Lung (tissue), 12 donors: ENCODE data around the gene FOXP4. TPM values are rescaled to one million over a fixed set of nuclear protein-coding genes. Genes with fewer than 3 reads are reported as not detected.

Source experiments
- ATAC-seq: fragments of 200-7000 bp; cut with Tn5 transposase; one replicate; pipeline ENCODE4 v1.9.1; 2020; ENCODE audit warnings: moderate number of reproducible peaks; ENCODE audit not compliant: insufficient read depth, low FRiP score
- DNase-seq, 3 donors: peaks; one replicate each; pipeline ENCODE4 v3.0.0-alpha.2; 2013 to 2017
- H3K27ac ChIP-seq, 2 donors: one replicate each; pipeline ENCODE4 v1.5.1; 2013; ENCODE audit warnings: mild to moderate bottlenecking in 2 of 2, moderate library complexity in 2 of 2, control low read depth in 1 of 2, inconsistent platforms in 1 of 2, low read depth in 1 of 2, low read length in 1 of 2
- H3K27me3 ChIP-seq, 3 donors: one replicate each; pipeline ENCODE4 v1.5.1; 2013; ENCODE audit warnings: low read length in 2 of 3; ENCODE audit not compliant: control insufficient read depth in 3 of 3, insufficient read depth in 3 of 3
- H3K36me3 ChIP-seq, 4 donors: one replicate each; pipeline ENCODE4 v1.5.1; 2013; ENCODE audit warnings: low read length in 4 of 4, mild to moderate bottlenecking in 1 of 4, moderate library complexity in 1 of 4; ENCODE audit not compliant: control insufficient read depth in 4 of 4, insufficient read depth in 4 of 4
- H3K4me1 ChIP-seq, 5 donors: one replicate each; pipeline ENCODE4 v1.5.1; 2013; ENCODE audit warnings: low read length in 5 of 5, mild to moderate bottlenecking in 2 of 5, moderate library complexity in 1 of 5; ENCODE audit not compliant: control insufficient read depth in 5 of 5, insufficient read depth in 5 of 5
- H3K4me3 ChIP-seq: one replicate; pipeline ENCODE4 v1.5.1; 2013; ENCODE audit warnings: mild to moderate bottlenecking, control low read depth, moderate library complexity
- H3K9ac ChIP-seq, 2 donors: one replicate each; pipeline ENCODE4 v1.5.1; 2013; ENCODE audit warnings: low read length in 2 of 2, control low read depth in 1 of 2; ENCODE audit not compliant: insufficient read depth in 1 of 2
- H3K9me3 ChIP-seq, 4 donors: one replicate each; pipeline ENCODE4 v1.5.1; 2013; ENCODE audit warnings: low read length in 3 of 4, mild to moderate bottlenecking in 1 of 4, moderate library complexity in 1 of 4; ENCODE audit not compliant: control insufficient read depth in 4 of 4, insufficient read depth in 3 of 4
- CTCF ChIP-seq: IDR thresholded peaks from 2 replicates; pipeline ENCODE4 v1.5.1; 2012; ENCODE audit warnings: mild to moderate bottlenecking; ENCODE audit errors: control extremely low read depth, extremely low read depth
- WGBS, 2 donors: extraction: QIAGEN DNeasy Blood & Tissue Kit; methylation state at CpG; one replicate each; pipeline ENCODE4 v1.1.7; 2013; 5-methylcytosine and 5-hydroxymethylcytosine counted together
- polyA plus RNA-seq, 2 donors: library from polyadenylated mRNA; stranded (reverse); fragments of 200-250 nt; gene quantifications; one replicate each; pipeline ENCODE4 v1.2.1, GENCODE V29; 2013
- total RNA-seq, 2 donors: library from RNA; depleted of rRNA in 1 of 2; stranded (reverse); fragments of >200 nt in 1 of 2; gene quantifications; one replicate each; pipeline ENCODE4 v1.2.1, GENCODE V29; 2014 to 2021
- donor health status: control.
- donor health status: control.
- donor health status: Bipolar disorder and iron deficiency.
- donor health status: healthy.
- donor health status: DM: yes; HTN: yes; CAD: no.

FOXP4 gene
- total and polyA plus RNA-seq, 4 donors = 12.8 to 35.0 (median 22.2) TPM

GRCh38 chr6:41522780-41523548 is 23.2 kb upstream of the FOXP4 start:
- DNase-seq (no peak), ATAC-seq (no peak)
- 63 to 76% methylated on average over 15 of the region's 15 CpGs for WGBS, 2 donors
- H3K9me3 ChIP-seq = no peaks in the 10 kb centered on the region
- no peaks in the 10 kb centered on the region for H3K36me3 ChIP-seq
- H3K27me3 ChIP-seq = peaks cover 0 to 2% (median 0%) of the 10 kb centered on the region in 3 donors
- no peak overlapping the region for H3K9ac ChIP-seq
- no peak overlapping the region for H3K4me3 ChIP-seq
- TF ChIP-seq CTCF = no peak
- peaks cover 0 to 34% (median 9%) of the 10 kb centered on the region in 5 donors for H3K4me1 ChIP-seq
- H3K27ac ChIP-seq = no peak overlapping the region

GRCh38 chr6:41523915-41524633 is 22.1 kb upstream of the FOXP4 start:
- no peak overlapping the region for H3K27ac ChIP-seq
- H3K4me1 ChIP-seq = peaks cover 0 to 31% (median 11%) of the 10 kb centered on the region in 5 donors
- peaks cover 0 to 2% (median 0%) of the 10 kb centered on the region in 3 donors for H3K27me3 ChIP-seq
- TF ChIP-seq CTCF = no peak
- DNase-seq (no peak), ATAC-seq (no peak)
- no peak overlapping the region for H3K4me3 ChIP-seq
- no peaks in the 10 kb centered on the region for H3K9me3 ChIP-seq
- no peak overlapping the region for H3K9ac ChIP-seq
- WGBS, 2 donors = 56 to 71% methylated on average over 14 of the region's 14 CpGs
- no peaks in the 10 kb centered on the region for H3K36me3 ChIP-seq

- ATAC-seq (no peak), DNase-seq (peak in 1 of 3 donors; percentile 43)
- Histone ChIP-seq H3K27ac (no peak overlapping the region), H3K4me3 (no peak overlapping the region), H3K36me3 (no peaks in the 10 kb centered on the region), H3K9me3 (no peaks in the 10 kb centered on the region), H3K4me1 (peaks cover 0 to 28% (median 11%) of the 10 kb centered on the region in 5 donors), H3K9ac (no peak overlapping the region), H3K27me3 (peaks cover 0 to 2% (median 0%) of the 10 kb centered on the region in 3 donors)
- TF ChIP-seq CTCF = no peak
- WGBS, 2 donors = 66 to 82% methylated on average over 7 of the region's 7 CpGs
Observed at GRCh38 chr6:41524634-41525011, 21.6 kb upstream of the FOXP4 start.
